Measurements from ENCODE around the gene XPNPEP2.

Gene XPNPEP2

DNA sequence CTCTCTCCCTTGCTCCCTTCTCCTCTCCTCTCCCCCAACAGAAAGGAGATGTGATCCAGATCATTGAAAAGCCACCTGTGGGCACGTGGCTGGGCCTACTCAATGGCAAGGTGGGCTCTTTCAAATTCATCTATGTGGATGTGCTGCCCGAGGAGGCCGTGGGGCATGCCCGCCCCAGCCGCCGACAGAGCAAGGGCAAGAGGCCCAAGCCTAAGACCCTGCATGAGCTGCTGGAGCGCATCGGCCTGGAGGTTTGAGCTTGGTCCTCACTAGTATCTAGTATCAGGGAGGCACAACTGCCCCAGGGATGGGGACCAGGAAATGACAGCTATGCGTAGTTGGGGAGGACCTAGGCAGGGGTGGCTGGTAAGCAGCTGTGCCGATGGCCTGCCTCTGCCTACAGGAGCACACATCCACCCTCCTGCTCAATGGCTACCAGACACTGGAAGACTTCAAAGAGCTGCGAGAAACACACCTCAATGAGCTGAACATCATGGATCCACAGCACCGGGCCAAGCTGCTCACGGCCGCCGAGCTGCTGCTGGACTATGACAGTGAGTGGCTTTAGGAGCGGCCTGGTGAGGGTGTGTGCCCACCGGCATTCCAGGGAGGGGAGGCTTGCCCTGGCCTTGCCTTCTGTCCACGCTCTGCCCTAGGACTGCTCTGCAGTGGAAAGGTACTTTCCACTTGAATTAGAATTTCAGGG lies 54.0 kb downstream of the XPNPEP2 start:
- H3K27me3 Mint-ChIP-seq, result no peaks in the 10 kb centered on the region
- H3K4me1 Mint-ChIP-seq (ENCODE audit: low read depth in 2 of 2), result peaks cover 11 to 16% of the 10 kb centered on the region in 2 donors
- H3K27ac Mint-ChIP-seq, result peak overlapping the region in 1 of 2 donors; percentile 73
- no peak for ATAC-seq (replicated peaks)
- H3K36me3 Mint-ChIP-seq (ENCODE audit: insufficient read depth), result peaks cover 91% of the 10 kb centered on the region
- no peak for DNase-seq
- H3K9me3 Mint-ChIP-seq, result no peaks in the 10 kb centered on the region
- H3K4me3 Mint-ChIP-seq, result peak overlapping the region in 1 of 2 donors; percentile 27

DNA sequence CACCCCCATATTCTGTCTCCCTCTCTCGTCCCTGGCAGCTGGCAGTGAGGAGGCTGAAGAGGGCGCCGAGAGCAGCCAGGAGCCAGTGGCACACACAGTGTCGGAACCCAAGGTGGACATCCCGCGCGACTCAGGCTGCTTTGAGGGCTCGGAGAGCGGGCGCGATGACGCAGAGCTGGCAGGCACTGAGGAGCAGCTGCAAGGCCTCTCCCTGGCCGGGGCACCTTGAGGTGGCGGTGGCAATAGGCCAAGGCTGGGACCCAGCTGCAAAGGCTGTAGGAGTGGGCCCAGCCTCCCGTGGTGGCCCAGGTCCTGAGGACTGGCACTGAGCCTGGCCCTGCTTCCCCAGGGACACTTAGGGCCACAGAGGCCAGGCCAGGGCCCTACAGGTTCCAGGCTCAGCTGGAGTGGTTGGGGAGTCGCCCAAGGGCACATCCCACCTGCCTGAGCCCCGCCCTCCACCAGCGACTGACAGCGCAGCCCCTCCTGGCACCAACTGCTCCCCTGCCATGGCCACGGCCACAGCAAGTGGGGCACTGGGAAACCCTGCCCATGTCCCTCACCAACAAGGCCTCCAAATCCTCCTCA lies 54.9 kb downstream of the XPNPEP2 start:
- no peak for DNase-seq
- Mint-ChIP-seq H3K9me3 (no peaks in the 10 kb centered on the region), H3K27me3 (no peaks in the 10 kb centered on the region), H3K36me3 (ENCODE audit: insufficient read depth) (peaks cover 83% of the 10 kb centered on the region), H3K4me3 (no peak overlapping the region), H3K27ac (peak overlapping the region; percentile 31 to 73), H3K4me1 (ENCODE audit: low read depth in 2 of 2) (peaks cover 10 to 16% of the 10 kb centered on the region in 2 donors)
- no peak for ATAC-seq (replicated peaks)

DNA sequence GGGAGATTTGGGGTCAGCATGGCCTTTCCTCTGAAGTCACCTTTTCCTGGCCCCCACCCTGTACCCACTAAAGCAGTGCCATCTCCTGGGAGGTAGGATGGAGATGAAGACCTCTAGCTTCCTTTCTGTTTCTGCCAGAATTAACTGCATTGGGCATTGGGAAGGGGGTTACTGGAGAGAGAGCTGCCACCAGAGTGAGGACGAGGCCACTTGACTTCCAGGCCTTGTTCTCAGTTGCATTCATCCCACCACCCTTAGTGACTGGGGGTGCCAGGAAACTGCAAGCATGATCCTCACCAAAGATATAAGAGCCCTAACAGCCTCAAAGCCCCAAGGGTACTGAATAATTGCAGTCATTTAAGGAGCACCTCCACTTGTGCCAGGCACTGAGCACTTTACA lies 56.8 kb downstream of the XPNPEP2 start:
- Mint-ChIP-seq H3K36me3 (ENCODE audit: insufficient read depth) (peaks cover 66% of the 10 kb centered on the region), H3K9me3 (no peaks in the 10 kb centered on the region), H3K27ac (peak overlapping the region in 1 of 2 donors; percentile 73), H3K27me3 (no peaks in the 10 kb centered on the region), H3K4me1 (ENCODE audit: low read depth in 2 of 2) (peaks cover 15 to 16% of the 10 kb centered on the region in 2 donors), H3K4me3 (no peak overlapping the region)
- DNase-seq (no peak), ATAC-seq (replicated peaks) (no peak)

DNA sequence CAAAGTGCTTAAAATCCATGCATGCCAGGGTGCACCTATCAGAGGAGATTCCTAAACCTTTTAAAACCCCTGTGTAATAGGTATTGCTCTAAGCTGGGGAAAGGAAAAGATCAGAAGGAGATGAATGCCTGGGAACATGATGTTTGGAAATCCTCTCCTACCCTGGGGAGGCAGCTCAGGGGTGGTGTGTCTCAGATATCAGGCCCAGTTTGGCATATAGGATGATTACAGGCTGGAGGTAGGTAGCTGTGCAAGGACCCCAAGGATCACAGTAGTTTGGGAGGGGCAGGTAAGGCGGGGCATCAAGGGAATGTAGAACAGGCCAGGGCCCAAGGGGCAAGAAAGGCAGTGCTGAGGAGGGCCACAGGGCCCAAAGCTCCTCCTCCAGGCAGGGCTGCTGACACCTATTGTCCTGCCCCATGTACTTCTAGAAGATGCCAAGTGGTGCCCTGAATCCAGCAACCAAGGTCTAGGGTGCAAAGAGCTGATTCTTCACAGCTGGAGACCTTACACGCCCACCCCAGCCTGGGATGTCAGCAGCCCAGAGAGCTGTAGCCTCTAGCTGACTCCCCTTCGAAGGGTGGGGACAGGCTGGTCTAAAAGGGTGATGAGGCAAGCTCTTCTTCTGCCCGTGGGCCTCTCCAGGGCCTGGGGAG lies 58.6 kb downstream of the XPNPEP2 start:
- ATAC-seq (replicated peaks) (no peak), DNase-seq (no peak)
- no peak overlapping the region for H3K4me3 Mint-ChIP-seq
- H3K36me3 Mint-ChIP-seq (ENCODE audit: insufficient read depth), result peaks cover 50% of the 10 kb centered on the region
- peak overlapping the region; percentile 41 to 69 for H3K27ac Mint-ChIP-seq
- H3K27me3 Mint-ChIP-seq, result no peaks in the 10 kb centered on the region
- H3K9me3 Mint-ChIP-seq, result no peaks in the 10 kb centered on the region
- H3K4me1 Mint-ChIP-seq (ENCODE audit: low read depth in 2 of 2), result peaks cover 15 to 16% of the 10 kb centered on the region in 2 donors

DNA sequence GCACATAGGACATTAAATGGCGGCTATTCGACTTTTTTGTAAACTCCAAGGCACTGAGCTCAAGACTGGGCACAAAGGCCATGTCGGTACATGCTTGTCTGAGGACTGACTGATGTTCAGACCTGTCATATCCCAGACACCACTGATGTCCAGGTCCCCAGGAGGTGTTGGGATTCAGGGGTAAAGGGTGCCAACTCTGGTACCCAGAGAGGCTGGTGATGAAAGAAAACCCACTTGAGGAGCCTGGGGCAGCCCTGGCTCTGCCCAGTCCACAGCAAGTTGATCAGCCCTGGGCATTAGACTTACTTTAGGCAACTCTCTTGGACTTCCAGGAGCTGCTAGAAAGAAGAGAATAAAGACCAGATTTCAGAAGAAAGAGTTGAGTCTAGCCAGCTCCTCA lies 59.7 kb downstream of the XPNPEP2 start:
- Mint-ChIP-seq H3K36me3 (ENCODE audit: insufficient read depth) (peaks cover 40% of the 10 kb centered on the region), H3K27ac (peak overlapping the region; percentile 62 to 85), H3K4me3 (no peak overlapping the region), H3K4me1 (ENCODE audit: low read depth in 2 of 2) (peaks cover 12 to 15% of the 10 kb centered on the region in 2 donors), H3K9me3 (no peaks in the 10 kb centered on the region), H3K27me3 (no peaks in the 10 kb centered on the region)
- ATAC-seq (replicated peaks) (no peak), DNase-seq (no peak)

DNA sequence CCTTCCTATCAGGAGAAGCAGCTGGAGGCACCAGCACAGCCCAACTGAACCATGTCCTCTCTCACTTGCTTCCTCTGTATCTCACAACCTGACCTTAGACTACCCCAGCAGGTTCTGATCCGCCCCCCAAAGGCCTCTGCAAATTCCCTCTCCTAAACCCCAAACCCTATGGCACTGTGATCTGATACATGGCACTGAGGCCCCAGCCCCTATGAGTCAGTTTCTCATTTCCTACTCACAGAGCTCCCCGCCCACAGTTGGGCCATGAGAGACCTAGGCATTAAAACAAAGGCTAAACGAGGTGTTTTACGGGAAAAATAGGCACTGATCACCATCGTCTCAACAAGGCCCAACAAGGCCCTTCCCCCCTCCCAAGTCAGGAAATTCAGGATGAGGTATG lies 60.1 kb downstream of the XPNPEP2 start:
- no peak for DNase-seq
- peak overlapping the region; percentile 62 to 85 for H3K27ac Mint-ChIP-seq
- peaks cover 12 to 15% of the 10 kb centered on the region in 2 donors for H3K4me1 Mint-ChIP-seq (ENCODE audit: low read depth in 2 of 2)
- H3K27me3 Mint-ChIP-seq, result no peaks in the 10 kb centered on the region
- ATAC-seq (replicated peaks), result peak; percentile 27
- H3K4me3 Mint-ChIP-seq, result no peak overlapping the region
- H3K9me3 Mint-ChIP-seq, result no peaks in the 10 kb centered on the region
- peaks cover 36% of the 10 kb centered on the region for H3K36me3 Mint-ChIP-seq (ENCODE audit: insufficient read depth)

DNA sequence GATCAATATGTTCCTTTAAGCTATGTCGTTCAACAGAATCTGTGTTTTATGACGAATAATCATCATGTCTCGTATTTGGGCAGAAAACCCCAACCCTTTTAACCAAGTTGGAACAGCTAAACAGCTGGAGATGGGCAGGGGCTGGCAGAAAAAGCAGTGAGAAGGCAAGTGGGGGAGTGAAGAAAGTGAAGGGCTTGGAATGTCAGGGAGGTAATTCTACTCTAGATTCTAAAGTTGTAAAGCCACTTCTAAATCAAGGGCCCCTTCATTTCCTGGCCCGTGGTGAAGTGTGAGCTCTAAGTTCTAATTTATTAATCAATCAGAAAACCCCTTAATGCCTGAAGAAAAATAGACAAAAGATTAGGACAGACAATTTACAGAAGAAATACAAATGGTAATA lies 61.4 kb downstream of the XPNPEP2 start:
- Mint-ChIP-seq H3K36me3 (ENCODE audit: insufficient read depth) (peaks cover 23% of the 10 kb centered on the region), H3K27ac (no peak overlapping the region), H3K9me3 (no peaks in the 10 kb centered on the region), H3K27me3 (no peaks in the 10 kb centered on the region), H3K4me1 (ENCODE audit: low read depth in 2 of 2) (peaks cover 10% of the 10 kb centered on the region in 2 donors), H3K4me3 (no peak overlapping the region)
- DNase-seq (no peak), ATAC-seq (replicated peaks) (no peak)

DNA sequence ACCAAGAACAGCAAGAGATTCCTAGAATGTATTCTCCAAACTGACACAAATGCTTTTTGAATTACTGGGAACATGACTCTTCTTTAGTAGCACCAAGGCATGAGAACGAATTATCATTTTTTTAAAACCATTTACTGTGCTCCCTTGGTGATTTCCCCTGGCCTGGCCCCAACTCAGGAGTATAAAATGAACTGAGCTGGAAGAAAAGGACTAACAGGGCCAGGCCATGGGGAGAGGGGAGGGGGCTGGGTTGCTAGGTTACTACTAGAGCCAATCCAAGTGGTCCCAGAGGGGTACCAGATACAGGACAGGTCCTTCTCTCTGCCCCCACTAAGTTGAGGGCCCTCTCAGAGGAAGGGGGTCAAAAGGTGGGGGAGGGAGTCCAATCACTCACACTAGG lies 64.1 kb downstream of the XPNPEP2 start:
- Mint-ChIP-seq H3K27me3 (no peaks in the 10 kb centered on the region), H3K9me3 (no peaks in the 10 kb centered on the region), H3K36me3 (ENCODE audit: insufficient read depth) (no peaks in the 10 kb centered on the region), H3K27ac (no peak overlapping the region), H3K4me1 (ENCODE audit: low read depth in 2 of 2) (peaks cover 5 to 10% of the 10 kb centered on the region in 2 donors), H3K4me3 (no peak overlapping the region)
- ATAC-seq (replicated peaks) (no peak), DNase-seq (no peak)

DNA sequence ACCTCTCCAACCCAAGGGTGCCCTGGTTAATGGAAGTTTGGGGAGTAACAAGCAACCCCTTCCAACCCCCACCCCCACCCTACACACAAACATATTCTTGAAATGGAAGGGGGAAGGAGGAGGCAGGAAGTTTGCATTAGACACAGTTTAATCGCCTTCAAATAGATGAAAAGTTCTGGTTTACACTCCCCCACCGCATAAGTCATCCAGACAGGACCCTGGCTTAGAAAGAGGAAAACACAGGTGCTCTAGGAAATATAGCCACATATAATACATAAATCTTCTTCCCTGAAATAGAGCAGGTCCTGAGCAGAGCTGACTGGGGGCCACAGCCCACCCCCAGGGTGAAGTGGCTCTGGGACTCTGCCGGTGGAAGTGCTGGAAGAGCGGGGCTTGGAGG lies 66.0 kb downstream of the XPNPEP2 start:
- DNase-seq (no peak), ATAC-seq (replicated peaks) (no peak)
- H3K4me1 Mint-ChIP-seq (ENCODE audit: low read depth in 2 of 2), result peaks cover 5 to 14% of the 10 kb centered on the region in 2 donors
- H3K9me3 Mint-ChIP-seq, result no peaks in the 10 kb centered on the region
- no peak overlapping the region for H3K4me3 Mint-ChIP-seq
- no peak overlapping the region for H3K27ac Mint-ChIP-seq
- H3K36me3 Mint-ChIP-seq (ENCODE audit: insufficient read depth), result peaks cover 4% of the 10 kb centered on the region
- no peaks in the 10 kb centered on the region for H3K27me3 Mint-ChIP-seq

DNA sequence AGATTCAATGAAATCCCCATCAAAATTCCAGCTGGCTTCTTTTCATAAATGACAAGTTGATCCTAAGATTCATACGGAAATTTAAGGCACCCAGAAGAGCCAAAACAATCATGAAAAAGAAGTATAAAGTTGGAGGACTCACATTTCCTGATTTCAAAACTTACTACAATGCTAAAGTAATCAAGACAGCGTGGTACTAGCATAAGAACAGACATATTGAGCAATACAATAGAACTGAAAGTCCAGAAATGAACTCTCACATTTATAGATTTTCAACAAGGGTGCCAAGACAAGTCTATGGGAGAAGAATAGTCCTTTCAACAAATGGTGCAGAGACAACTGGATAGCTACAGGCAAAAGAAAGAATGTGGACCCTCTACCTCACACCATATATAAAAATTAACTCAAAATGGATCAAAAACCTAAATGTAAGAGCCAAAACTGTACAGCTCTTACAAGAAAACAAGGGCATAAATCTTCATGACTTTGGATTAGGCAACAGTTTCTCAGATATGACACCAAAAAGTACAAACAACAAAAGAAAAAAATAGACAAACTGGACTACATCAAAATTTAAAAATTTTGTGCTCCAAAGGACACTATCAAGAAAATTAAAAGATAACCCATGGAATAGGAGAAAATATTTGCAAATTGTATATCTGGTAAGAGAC lies 69.5 kb downstream of the XPNPEP2 start:
- H3K27me3 Mint-ChIP-seq, result no peaks in the 10 kb centered on the region

DNA sequence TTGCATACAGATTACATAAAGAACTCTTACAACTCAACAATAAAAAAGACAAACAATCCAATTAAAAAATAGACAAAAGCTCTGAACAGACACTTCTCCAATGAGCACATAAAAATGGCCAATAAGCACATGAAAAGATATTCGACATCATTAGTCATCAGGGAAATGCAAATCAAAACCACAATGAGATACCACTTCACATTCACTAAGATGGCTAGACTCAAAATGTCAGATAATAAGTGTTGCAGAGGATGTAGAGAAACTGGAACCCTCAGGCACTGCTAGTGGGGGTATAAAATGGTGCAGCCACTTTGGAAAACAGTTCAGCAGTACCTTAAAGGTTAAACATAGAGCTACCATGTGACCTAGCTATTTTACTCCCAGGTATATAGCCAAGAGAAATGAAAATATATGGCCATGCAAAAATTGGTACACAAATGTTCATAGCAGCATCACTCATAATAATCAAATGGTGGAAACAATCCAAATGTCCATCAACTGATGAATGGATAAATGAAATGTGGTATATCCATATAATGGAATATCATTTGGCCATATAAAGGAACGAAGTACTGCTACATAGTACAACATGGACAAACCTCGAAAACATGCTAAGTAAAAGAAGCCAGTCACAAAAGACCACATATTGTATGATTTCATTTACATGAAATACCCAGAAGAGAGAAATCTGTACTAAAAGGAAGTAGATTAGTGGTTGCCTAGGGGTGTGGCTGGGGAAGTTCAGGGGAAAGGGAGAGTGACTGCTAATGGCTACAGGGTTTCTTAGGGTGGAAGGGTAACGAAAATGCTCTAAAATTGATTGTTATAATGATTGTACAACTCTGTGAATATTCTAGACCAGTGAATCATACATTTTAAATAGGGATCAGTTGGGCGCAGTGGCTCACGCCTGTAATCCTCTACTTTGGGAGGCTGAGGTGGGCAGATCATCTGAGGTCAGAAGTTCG lies 70.3 kb downstream of the XPNPEP2 start:
- Mint-ChIP-seq H3K9me3 (no peaks in the 10 kb centered on the region), H3K27ac (peak overlapping the region in 1 of 2 donors; percentile 65), H3K27me3 (no peaks in the 10 kb centered on the region), H3K4me3 (no peak overlapping the region), H3K36me3 (ENCODE audit: insufficient read depth) (peaks cover 7% of the 10 kb centered on the region), H3K4me1 (ENCODE audit: low read depth in 2 of 2) (peaks cover 3 to 14% of the 10 kb centered on the region in 2 donors)
- DNase-seq (no peak), ATAC-seq (replicated peaks) (no peak)

More for the DNA sequence above, 69.5 kb downstream of the XPNPEP2 start:
- ATAC-seq (replicated peaks) (no peak), DNase-seq (no peak)
- H3K27ac Mint-ChIP-seq, result no peak overlapping the region
- no peaks in the 10 kb centered on the region for H3K9me3 Mint-ChIP-seq
- H3K36me3 Mint-ChIP-seq (ENCODE audit: insufficient read depth), result peaks cover 7% of the 10 kb centered on the region
- no peak overlapping the region for H3K4me3 Mint-ChIP-seq
- peaks cover 3 to 14% of the 10 kb centered on the region in 2 donors for H3K4me1 Mint-ChIP-seq (ENCODE audit: low read depth in 2 of 2)

DNA sequence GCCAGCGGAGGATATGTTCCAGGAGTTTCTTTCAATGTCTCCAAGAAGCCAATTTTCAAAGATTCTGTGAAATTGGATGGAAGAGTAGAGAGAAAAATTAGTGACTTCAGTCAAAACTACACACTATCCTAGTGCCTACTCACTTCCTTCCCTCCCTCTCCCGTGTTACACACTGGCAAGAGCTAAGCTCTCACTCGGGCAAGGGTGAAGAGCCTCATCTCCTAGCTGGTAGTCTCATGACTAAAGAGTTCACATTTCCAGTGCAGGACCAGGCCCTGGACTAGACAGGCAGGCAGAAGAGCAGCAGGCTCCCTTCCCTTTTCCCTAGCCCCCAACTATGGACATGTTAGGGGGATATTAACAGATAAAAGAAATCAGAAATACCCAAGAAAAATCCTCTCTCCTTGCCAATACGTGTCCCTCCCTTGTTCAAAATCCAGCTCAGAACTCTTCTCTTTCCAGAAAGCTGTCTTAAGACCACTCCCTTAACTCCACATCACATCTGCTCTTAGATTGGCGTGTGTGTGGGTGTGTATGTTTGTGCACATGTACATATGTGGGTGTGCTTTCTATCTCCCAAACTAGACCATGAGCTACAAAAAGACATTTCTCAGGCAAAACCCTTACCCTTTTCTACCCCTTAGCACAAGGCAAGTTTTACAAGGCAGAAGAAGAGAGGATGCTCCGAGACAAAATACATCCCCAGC lies 75.0 kb downstream of the XPNPEP2 start:
- DNase-seq (no peak), ATAC-seq (replicated peaks) (no peak)
- Mint-ChIP-seq H3K4me3 (no peak overlapping the region), H3K9me3 (no peaks in the 10 kb centered on the region), H3K27ac (no peak overlapping the region), H3K27me3 (no peaks in the 10 kb centered on the region), H3K36me3 (ENCODE audit: insufficient read depth) (peaks cover 7% of the 10 kb centered on the region), H3K4me1 (ENCODE audit: low read depth in 2 of 2) (peaks cover 3 to 7% of the 10 kb centered on the region in 2 donors)
